Astrocyte (in vitro differentiated cells and primary cell): ENCODE measurements around the gene IL20RB. TPM values are rescaled to one million over a fixed set of nuclear protein-coding genes. Genes with fewer than 3 reads are reported as not detected.

Experiments used
- DNase-seq: peaks from one replicate; pipeline ENCODE4 v3.0.0-alpha.2; 2010; ENCODE audit warnings: low read depth
- FAIRE-seq: peaks from 2 replicates; lab custom pipeline; 2011; peaks lifted over from hg19 to GRCh38; lab: Jason Lieb, UNC
- H2AFZ ChIP-seq: 2 replicates; pipeline ENCODE4 v1.6.0; 2012; ENCODE audit warnings: low read depth, low read length, inconsistent platforms
- H3K27ac ChIP-seq: 2 replicates; pipeline ENCODE4 v1.5.1; 2011; ENCODE audit warnings: low read depth, low read length, inconsistent platforms
- H3K27me3 ChIP-seq: 2 replicates; pipeline ENCODE4 v1.6.0; 2011; ENCODE audit warnings: low read length, inconsistent platforms; ENCODE audit not compliant: insufficient read depth
- H3K36me3 ChIP-seq: 2 replicates; pipeline ENCODE4 v1.5.1; 2011; ENCODE audit warnings: low read length, inconsistent platforms; ENCODE audit not compliant: insufficient read depth
- H3K4me1 ChIP-seq: 2 replicates; pipeline ENCODE4 v1.5.1; 2011; ENCODE audit warnings: low read length, inconsistent platforms; ENCODE audit not compliant: insufficient read depth
- H3K4me2 ChIP-seq: 2 replicates; pipeline ENCODE4 v1.6.0; 2012; ENCODE audit warnings: low read length, inconsistent platforms
- H3K4me3 ChIP-seq: 2 replicates; pipeline ENCODE4 v1.5.1; 2011; ENCODE audit warnings: low read depth, mild to moderate bottlenecking, low read length, inconsistent platforms; ENCODE audit not compliant: insufficient read depth
- H3K79me2 ChIP-seq: 2 replicates; pipeline ENCODE4 v1.6.0; 2012; ENCODE audit warnings: mild to moderate bottlenecking, low read length, inconsistent platforms; ENCODE audit not compliant: insufficient read depth
- H3K9ac ChIP-seq: 2 replicates; pipeline ENCODE4 v1.6.0; 2012; ENCODE audit warnings: mild to moderate bottlenecking, low read length, inconsistent platforms
- H3K9me3 ChIP-seq: 2 replicates; pipeline ENCODE4 v1.5.1; 2012; ENCODE audit warnings: low read depth, mild to moderate bottlenecking, low read length, inconsistent platforms; ENCODE audit not compliant: insufficient read depth
- H4K20me1 ChIP-seq: 2 replicates; pipeline ENCODE4 v1.6.0; 2012; ENCODE audit warnings: low read length, inconsistent platforms; ENCODE audit not compliant: insufficient read depth
- H3K27ac Mint-ChIP-seq: one replicate; pipeline ENCODE4 v1.8.0; 2021; ENCODE audit warnings: mild to moderate bottlenecking, mixed read lengths; ENCODE audit not compliant: unreplicated experiment
- H3K27me3 Mint-ChIP-seq: one replicate; pipeline ENCODE4 v1.8.0; 2021; ENCODE audit warnings: low read depth, mixed read lengths; ENCODE audit not compliant: unreplicated experiment
- H3K36me3 Mint-ChIP-seq: one replicate; pipeline ENCODE4 v1.8.0; 2021; ENCODE audit warnings: low read depth, mixed read lengths; ENCODE audit not compliant: unreplicated experiment
- H3K4me1 Mint-ChIP-seq: one replicate; pipeline ENCODE4 v1.8.0; 2021; ENCODE audit warnings: low read depth, mixed read lengths; ENCODE audit not compliant: unreplicated experiment
- H3K4me3 Mint-ChIP-seq: one replicate; pipeline ENCODE4 v1.8.0; 2021; ENCODE audit warnings: mild to moderate bottlenecking, moderate library complexity, mixed read lengths; ENCODE audit not compliant: unreplicated experiment
- H3K9me3 Mint-ChIP-seq: one replicate; pipeline ENCODE4 v1.8.0; 2021; ENCODE audit warnings: mild to moderate bottlenecking, mixed read lengths; ENCODE audit not compliant: unreplicated experiment
- CTCF ChIP-seq: IDR thresholded peaks from 2 replicates; pipeline ENCODE4 v1.5.1; 2011; ENCODE audit warnings: low read depth, mild to moderate bottlenecking, inconsistent platforms, low read length, moderate library complexity; ENCODE audit not compliant: insufficient read depth
- EZH2 ChIP-seq: IDR thresholded peaks from 2 replicates; pipeline ENCODE4 v1.6.1; 2012; ENCODE audit warnings: mild to moderate bottlenecking, low read length, inconsistent platforms; ENCODE audit not compliant: insufficient read depth
- total RNA-seq: library from RNA; stranded (reverse); gene quantifications from 2 replicates; pipeline ENCODE4 v1.2.1, GENCODE V29; 2021

Gene IL20RB
- total RNA-seq, 1 donor from 2014 or later: 22.0 TPM

GRCh38 chr3:136949146-136949545, 8.6 kb upstream of the IL20RB start:
- H3K27ac ChIP-seq: no peak overlapping the region
- H3K27ac Mint-ChIP-seq: no peak overlapping the region
- no peak overlapping the region for H3K4me3 Mint-ChIP-seq
- FAIRE-seq (no peak), DNase-seq (no peak)
- no peaks in the 10 kb centered on the region for H3K27me3 Mint-ChIP-seq
- H3K27me3 ChIP-seq: no peaks in the 10 kb centered on the region
- H3K79me2 ChIP-seq: peaks cover 6% of the 10 kb centered on the region
- no peak overlapping the region for H2AFZ ChIP-seq
- H3K9ac ChIP-seq: no peak overlapping the region
- H3K36me3 ChIP-seq: peaks cover 7% of the 10 kb centered on the region
- peaks cover 10% of the 10 kb centered on the region for H3K4me1 Mint-ChIP-seq
- no peaks in the 10 kb centered on the region for H4K20me1 ChIP-seq
- no peaks in the 10 kb centered on the region for H3K9me3 Mint-ChIP-seq
- no peaks in the 10 kb centered on the region for H3K9me3 ChIP-seq
- H3K4me2 ChIP-seq: no peak overlapping the region
- peaks cover 7% of the 10 kb centered on the region for H3K36me3 Mint-ChIP-seq
- no peak for TF ChIP-seq EZH2
- TF ChIP-seq CTCF: no peak
- H3K4me3 ChIP-seq: no peak overlapping the region
- H3K4me1 ChIP-seq: no peaks in the 10 kb centered on the region

- Histone ChIP-seq H2AFZ (no peak overlapping the region), H3K9ac (no peak overlapping the region), H3K4me1 (no peaks in the 10 kb centered on the region), H4K20me1 (no peaks in the 10 kb centered on the region), H3K9me3 (no peaks in the 10 kb centered on the region), H3K36me3 (peaks cover 7% of the 10 kb centered on the region), H3K4me3 (no peak overlapping the region), H3K4me2 (no peak overlapping the region), H3K27ac (no peak overlapping the region), H3K79me2 (peaks cover 2% of the 10 kb centered on the region), H3K27me3 (no peaks in the 10 kb centered on the region)
- H3K36me3 Mint-ChIP-seq: peaks cover 7% of the 10 kb centered on the region
- no peak for FAIRE-seq
- H3K27me3 Mint-ChIP-seq: no peaks in the 10 kb centered on the region
- H3K9me3 Mint-ChIP-seq: no peaks in the 10 kb centered on the region
- no peak for TF ChIP-seq EZH2
- TF ChIP-seq CTCF: no peak
- DNase-seq: no peak
- no peak overlapping the region for H3K27ac Mint-ChIP-seq
- H3K4me3 Mint-ChIP-seq: no peak overlapping the region
- H3K4me1 Mint-ChIP-seq: peaks cover 14% of the 10 kb centered on the region
Observed at GRCh38 chr3:136949708-136950107, 8.1 kb upstream of the IL20RB start.

- Histone ChIP-seq H3K79me2 (no peaks in the 10 kb centered on the region), H3K36me3 (peaks cover 4% of the 10 kb centered on the region), H4K20me1 (no peaks in the 10 kb centered on the region), H3K9me3 (no peaks in the 10 kb centered on the region), H3K27me3 (no peaks in the 10 kb centered on the region), H3K27ac (no peak overlapping the region), H3K4me1 (peaks cover 7% of the 10 kb centered on the region), H3K4me2 (no peak overlapping the region), H2AFZ (no peak overlapping the region), H3K4me3 (no peak overlapping the region), H3K9ac (no peak overlapping the region)
- no peaks in the 10 kb centered on the region for H3K9me3 Mint-ChIP-seq
- DNase-seq (no peak), FAIRE-seq (no peak)
- H3K36me3 Mint-ChIP-seq: peaks cover 4% of the 10 kb centered on the region
- TF ChIP-seq EZH2 (no peak), CTCF (no peak)
- peaks cover 23% of the 10 kb centered on the region for H3K4me1 Mint-ChIP-seq
- H3K27ac Mint-ChIP-seq: no peak overlapping the region
- no peak overlapping the region for H3K4me3 Mint-ChIP-seq
- H3K27me3 Mint-ChIP-seq: no peaks in the 10 kb centered on the region
Observed at GRCh38 chr3:136950623-136951022, 7.2 kb upstream of the IL20RB start.
